Neural cell (in vitro differentiated cells): ENCODE measurements around the gene NOS1AP.

Experiments
- CTCF ChIP-seq: fragments of 450-650 bp; IDR thresholded peaks from 2 replicates; pipeline ENCODE4 v1.5.1; 2014; ENCODE audit warnings: antibody characterized with exemption, mild to moderate bottlenecking, moderate library complexity; ENCODE audit not compliant: poor library complexity, severe bottlenecking
- EZH2 ChIP-seq: fragments of 200-600, 300-800 bp; shearing (Covaris generic), sonication (generic); IDR thresholded peaks from 2 replicates; pipeline ENCODE4 v1.6.1; 2014; ENCODE audit warnings: antibody characterized with exemption, low read length, borderline replicate concordance, mild to moderate bottlenecking; ENCODE audit not compliant: insufficient read depth, poor library complexity, severe bottlenecking
- POLR2AphosphoS5 ChIP-seq: IDR thresholded peaks from 2 replicates; pipeline ENCODE4 v1.6.1; 2012
- RAD21 ChIP-seq: fragments of 450-650 bp; conservative IDR thresholded peaks from 2 replicates; pipeline ENCODE4 v1.6.1; 2014; ENCODE audit warnings: antibody characterized with exemption, mild to moderate bottlenecking, moderate library complexity
- SMC3 ChIP-seq: fragments of 450-650 bp; conservative IDR thresholded peaks from 2 replicates; pipeline ENCODE4 v1.6.1; 2014; ENCODE audit warnings: antibody characterized with exemption, mild to moderate bottlenecking, moderate library complexity; ENCODE audit not compliant: poor library complexity
- TAF1 ChIP-seq: IDR thresholded peaks from 2 replicates; pipeline ENCODE4 v1.6.1; 2012; ENCODE audit warnings: low read depth
- TF ChIP-seq, protein P1 (sequence below): IDR thresholded peaks from 2 replicates; pipeline ENCODE4 v1.6.1; 2012; ENCODE audit warnings: borderline replicate concordance

DNA sequence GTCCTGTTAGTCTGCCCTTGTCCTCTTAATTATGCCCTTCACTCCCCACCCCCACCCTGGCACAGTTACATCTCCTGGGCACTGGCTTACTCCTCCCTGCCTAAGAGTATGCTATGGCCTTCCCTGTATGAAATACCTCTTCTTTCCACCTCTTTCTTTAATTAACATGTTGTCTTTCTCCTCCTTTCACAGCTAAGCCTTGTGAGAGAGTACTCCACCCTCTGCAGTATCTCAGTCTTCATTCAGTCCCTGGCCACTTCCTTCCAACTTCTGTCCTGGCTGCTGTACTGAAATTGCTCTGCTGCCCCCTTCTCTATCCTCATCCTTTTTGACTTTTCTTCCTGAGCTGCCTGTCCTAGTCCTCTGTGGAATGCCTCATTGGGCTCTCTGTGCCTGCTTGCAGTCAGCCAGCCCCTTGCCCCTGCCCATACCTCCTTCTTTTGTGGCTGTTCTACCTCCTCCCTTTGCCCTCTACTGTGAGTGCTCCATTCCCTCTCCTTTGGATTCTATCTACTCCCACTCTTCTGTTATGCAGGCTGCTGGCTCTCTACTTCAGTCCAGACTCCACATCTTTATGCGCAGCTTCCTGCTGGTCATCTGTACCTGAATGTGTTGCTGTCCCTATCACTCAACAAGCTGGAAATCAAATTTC is 8.3 kb downstream of the NOS1AP start:
- TF ChIP-seq CTCF (no peak), POLR2AphosphoS5 (no peak), RAD21 (no peak), TAF1 (no peak), SMC3 (no peak), EZH2 (no peak)
- TF ChIP-seq, protein P1, sequence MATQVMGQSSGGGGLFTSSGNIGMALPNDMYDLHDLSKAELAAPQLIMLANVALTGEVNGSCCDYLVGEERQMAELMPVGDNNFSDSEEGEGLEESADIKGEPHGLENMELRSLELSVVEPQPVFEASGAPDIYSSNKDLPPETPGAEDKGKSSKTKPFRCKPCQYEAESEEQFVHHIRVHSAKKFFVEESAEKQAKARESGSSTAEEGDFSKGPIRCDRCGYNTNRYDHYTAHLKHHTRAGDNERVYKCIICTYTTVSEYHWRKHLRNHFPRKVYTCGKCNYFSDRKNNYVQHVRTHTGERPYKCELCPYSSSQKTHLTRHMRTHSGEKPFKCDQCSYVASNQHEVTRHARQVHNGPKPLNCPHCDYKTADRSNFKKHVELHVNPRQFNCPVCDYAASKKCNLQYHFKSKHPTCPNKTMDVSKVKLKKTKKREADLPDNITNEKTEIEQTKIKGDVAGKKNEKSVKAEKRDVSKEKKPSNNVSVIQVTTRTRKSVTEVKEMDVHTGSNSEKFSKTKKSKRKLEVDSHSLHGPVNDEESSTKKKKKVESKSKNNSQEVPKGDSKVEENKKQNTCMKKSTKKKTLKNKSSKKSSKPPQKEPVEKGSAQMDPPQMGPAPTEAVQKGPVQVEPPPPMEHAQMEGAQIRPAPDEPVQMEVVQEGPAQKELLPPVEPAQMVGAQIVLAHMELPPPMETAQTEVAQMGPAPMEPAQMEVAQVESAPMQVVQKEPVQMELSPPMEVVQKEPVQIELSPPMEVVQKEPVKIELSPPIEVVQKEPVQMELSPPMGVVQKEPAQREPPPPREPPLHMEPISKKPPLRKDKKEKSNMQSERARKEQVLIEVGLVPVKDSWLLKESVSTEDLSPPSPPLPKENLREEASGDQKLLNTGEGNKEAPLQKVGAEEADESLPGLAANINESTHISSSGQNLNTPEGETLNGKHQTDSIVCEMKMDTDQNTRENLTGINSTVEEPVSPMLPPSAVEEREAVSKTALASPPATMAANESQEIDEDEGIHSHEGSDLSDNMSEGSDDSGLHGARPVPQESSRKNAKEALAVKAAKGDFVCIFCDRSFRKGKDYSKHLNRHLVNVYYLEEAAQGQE, result no peak
